ENCODE measurements around the gene METTL16.

The METTL16 gene

DNA sequence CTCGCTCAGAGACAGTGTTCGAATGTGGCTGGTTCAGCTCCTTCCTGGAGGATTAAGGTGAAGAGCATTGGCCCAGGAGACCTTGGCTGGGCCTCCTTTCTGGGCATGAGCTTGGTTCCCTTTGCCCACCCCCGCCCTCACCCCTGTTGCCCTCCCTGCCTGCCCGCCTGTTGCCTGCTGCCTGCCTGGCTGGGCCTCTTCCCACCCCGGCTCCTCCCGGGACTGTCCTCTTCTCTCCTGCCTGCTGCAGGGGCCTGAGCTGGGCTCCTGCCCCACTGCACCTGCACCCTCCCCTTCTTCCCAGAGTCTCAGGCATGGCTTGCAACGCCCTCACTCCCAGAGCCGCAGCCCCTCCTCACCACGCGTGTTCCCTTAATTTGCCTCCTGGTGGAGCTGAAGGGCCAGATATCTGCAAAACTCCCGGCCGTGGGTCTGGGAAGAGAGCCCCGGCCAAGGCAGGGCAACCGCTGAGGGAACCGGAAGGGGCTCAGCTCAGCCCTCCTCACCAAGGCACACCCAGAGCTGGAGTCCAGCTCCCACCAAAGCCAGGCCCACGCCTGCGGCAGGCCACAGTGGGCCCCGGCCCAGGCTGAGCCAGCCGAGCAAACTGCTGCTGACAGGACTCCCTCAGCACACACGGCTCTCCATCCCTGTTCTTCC is 142.0 kb downstream of the METTL16 start:
- TF ChIP-seq, protein P1, sequence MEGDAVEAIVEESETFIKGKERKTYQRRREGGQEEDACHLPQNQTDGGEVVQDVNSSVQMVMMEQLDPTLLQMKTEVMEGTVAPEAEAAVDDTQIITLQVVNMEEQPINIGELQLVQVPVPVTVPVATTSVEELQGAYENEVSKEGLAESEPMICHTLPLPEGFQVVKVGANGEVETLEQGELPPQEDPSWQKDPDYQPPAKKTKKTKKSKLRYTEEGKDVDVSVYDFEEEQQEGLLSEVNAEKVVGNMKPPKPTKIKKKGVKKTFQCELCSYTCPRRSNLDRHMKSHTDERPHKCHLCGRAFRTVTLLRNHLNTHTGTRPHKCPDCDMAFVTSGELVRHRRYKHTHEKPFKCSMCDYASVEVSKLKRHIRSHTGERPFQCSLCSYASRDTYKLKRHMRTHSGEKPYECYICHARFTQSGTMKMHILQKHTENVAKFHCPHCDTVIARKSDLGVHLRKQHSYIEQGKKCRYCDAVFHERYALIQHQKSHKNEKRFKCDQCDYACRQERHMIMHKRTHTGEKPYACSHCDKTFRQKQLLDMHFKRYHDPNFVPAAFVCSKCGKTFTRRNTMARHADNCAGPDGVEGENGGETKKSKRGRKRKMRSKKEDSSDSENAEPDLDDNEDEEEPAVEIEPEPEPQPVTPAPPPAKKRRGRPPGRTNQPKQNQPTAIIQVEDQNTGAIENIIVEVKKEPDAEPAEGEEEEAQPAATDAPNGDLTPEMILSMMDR (IDR thresholded peaks at IDR 0.05; ENCODE audit: low read depth, low read length, missing control alignments): peak; percentile 32
- no peak for DNase-seq (ENCODE audit: low read depth)
- H3K4me3 ChIP-seq (ENCODE audit: low read depth, low read length): no peak overlapping the region
- in situ Hi-C loops (cut with HindIII; ENCODE audit: low sequenced_read_pairs): no loop called here

DNA sequence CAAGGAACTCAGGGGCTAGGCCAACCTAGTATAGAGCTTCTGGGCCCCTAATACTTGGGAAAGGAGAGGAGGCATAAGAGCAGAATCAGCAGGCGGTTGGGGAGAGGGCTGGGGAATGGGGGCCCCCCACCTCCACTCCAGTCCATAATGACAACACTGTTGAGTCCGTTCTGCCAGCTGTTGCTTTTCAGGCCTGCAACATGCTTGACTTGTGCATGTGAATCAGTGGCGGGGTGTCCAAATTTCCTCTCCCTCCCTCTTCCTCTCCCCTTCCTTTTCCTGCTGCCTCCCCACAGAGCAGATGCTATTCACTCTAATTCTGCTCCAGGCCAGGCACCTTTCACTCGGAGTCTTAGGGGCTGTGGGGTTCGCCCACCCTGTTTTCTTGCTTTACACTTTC is 142.6 kb downstream of the METTL16 start:
- H3K4me3 ChIP-seq (ENCODE audit: low read depth, low read length): no peak overlapping the region
- TF ChIP-seq, protein P1 (IDR thresholded peaks at IDR 0.05; ENCODE audit: low read depth, low read length, missing control alignments): no peak
- no peak for DNase-seq (ENCODE audit: low read depth)
- in situ Hi-C loops (cut with HindIII; ENCODE audit: low sequenced_read_pairs): no loop called here

DNA sequence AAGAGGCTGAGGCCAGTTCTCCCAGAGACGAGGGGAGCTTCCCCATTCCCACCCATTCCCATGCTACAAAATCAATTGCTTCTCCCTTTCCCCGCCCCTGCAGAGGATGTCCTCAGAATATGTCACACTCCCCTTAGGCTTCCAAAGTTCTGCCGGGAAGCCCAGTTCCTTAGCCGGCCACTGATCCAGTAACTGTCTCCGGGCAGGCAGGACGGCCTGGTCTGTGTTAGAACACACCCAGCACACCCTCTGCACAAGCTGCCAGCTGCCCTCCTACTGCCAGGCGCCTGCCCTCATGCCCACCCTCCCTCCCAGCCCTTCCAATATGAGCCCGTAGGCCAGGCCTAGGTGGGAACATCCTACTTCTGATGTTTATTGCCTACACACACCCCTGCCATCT is 143.3 kb downstream of the METTL16 start:
- no peak for DNase-seq (ENCODE audit: low read depth)
- TF ChIP-seq, protein P1 (IDR thresholded peaks at IDR 0.05; ENCODE audit: low read depth, low read length, missing control alignments): no peak
- in situ Hi-C loops (cut with HindIII; ENCODE audit: low sequenced_read_pairs): no loop called here

GRCh38 chr17:2366747-2367494 is 144.8 kb downstream of the METTL16 start:
- in situ Hi-C loops (cut with HindIII; ENCODE audit: low sequenced_read_pairs): no loop called here
- no peak for DNase-seq (ENCODE audit: low read depth)
- TF ChIP-seq, protein P1 (IDR thresholded peaks at IDR 0.05; ENCODE audit: low read depth, low read length, missing control alignments): peak; percentile 39
- H3K4me3 ChIP-seq (ENCODE audit: low read depth, low read length): no peak overlapping the region

More for the DNA sequence above, 143.3 kb downstream of the METTL16 start:
- no peak overlapping the region for H3K4me3 ChIP-seq (ENCODE audit: low read depth, low read length)
